ENCODE measurements around the gene LBP. TPM values are rescaled to one million over a fixed set of nuclear protein-coding genes. Genes with fewer than 3 reads are reported as not detected.

Gene LBP
- total and polyA plus RNA-seq, 2 of the 13 experiments (the other 11 are each of a cell fraction or from before 2014, with no cell fraction given): 0.07 to 0.20 TPM

- in situ Hi-C loops (cut with HindIII; ENCODE audit: extremely low pct_ligation_motif_present, low pct_unique_long_range_greater_than_20kb) (loop anchor here (5.0 to 25.0 kb wide), 2 partner anchors 188 to 353 kb away; no protein-coding TSS in a partner anchor), intact Hi-C loops (cut with micrococcal nuclease; ENCODE audit: unreplicated experiment) (no loop called here)
- ChIA-PET CTCF (ENCODE audit: low intra/inter-chr PET ratio, low total read pairs) (no interaction called here), POLR2A (interaction anchor here (7.7 kb wide), 1 partner anchor 18 kb away, joined by 45 read pairs; the partner anchor contains the start of gene SNHG17)
- no peaks in the 10 kb centered on the region for H3K9me3 ChIP-seq (ENCODE audit: low read length)
- H3K36me3 ChIP-seq (replicated peaks in 1 of 2; ENCODE audit: control insufficient read depth in 1 of 2, insufficient read depth in 2 of 2, low read length in 2 of 2): peaks cover 16 to 22% of the 10 kb centered on the region in 2 experiments
- no peak for FAIRE-seq
- H3K4me2 ChIP-seq (ENCODE audit: low read depth, low read length): no peak overlapping the region
- ATAC-seq: no peak
- H3K4me1 ChIP-seq (ENCODE audit: insufficient read depth, low read length): no peaks in the 10 kb centered on the region
- WGBS (ENCODE audit: low lambda C conversion rate): 97% methylated on average over 14 of the region's 14 CpGs
- no peak overlapping the region for H3K27ac ChIP-seq (ENCODE audit: extremely low read length, insufficient read depth, low read length)
- H3K79me2 ChIP-seq (ENCODE audit: insufficient read depth, low read length): no peaks in the 10 kb centered on the region
- DNase-seq (ENCODE audit: low spot score): no peak
- no peak overlapping the region for H3K9ac ChIP-seq (ENCODE audit: insufficient read depth, low read depth, low read length)
- H4K20me1 ChIP-seq (ENCODE audit: insufficient read depth, low read length): peaks cover 5% of the 10 kb centered on the region; the same call in 1 of the 2 replicates
- TF ChIP-seq, protein P1, sequence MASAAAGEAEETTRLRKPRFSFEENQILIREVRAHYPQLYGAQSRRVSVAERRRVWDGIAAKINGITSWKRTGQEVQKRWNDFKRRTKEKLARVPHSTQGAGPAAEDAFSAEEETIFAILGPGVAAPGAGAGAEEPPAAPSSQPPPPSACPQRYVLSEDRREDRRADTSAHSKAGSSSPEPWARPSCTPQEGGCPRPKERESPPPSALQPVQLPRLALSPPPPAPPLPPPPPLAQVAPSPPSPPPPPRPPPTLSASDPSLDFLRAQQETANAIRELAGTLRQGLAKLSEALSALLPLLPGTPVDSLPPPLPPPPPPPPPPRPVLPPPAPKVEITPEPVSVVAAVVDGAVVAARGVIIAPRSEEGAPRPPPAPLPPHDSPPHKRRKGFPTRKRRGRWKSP (CRISPR knock-in tag; IDR thresholded peaks at IDR 0.05): no peak
- peak; percentile 53 to 55 for TF ChIP-seq MAFK (conservative IDR thresholded peaks at IDR 0.05 in 1 of 2, IDR thresholded peaks at IDR 0.05 in 1 of 2; ENCODE audit: low read length in 2 of 2)
- no peak overlapping the region for H3K4me3 ChIP-seq (replicated peaks in 1 of 3; ENCODE audit: insufficient read depth in 1 of 3, low read depth in 2 of 3, low read length in 3 of 3)
- no peak overlapping the region for H2AFZ ChIP-seq (ENCODE audit: low read length)
- no TSS peak for BruUV-seq (replicated peaks)
- H3K27me3 ChIP-seq (ENCODE audit: control insufficient read depth in 1 of 2, insufficient read depth in 2 of 2, low read length in 2 of 2): no peaks in the 10 kb centered on the region
Observed at GRCh38 chr20:38414769-38415450, 68.6 kb downstream of the LBP start.

GRCh38 chr20:38418509-38419204 lies 72.4 kb downstream of the LBP start:
- WGBS (ENCODE audit: low lambda C conversion rate): 99% methylated on average over 4 of the region's 4 CpGs
- TF ChIP-seq PAF1 (CRISPR knock-in tag; IDR thresholded peaks at IDR 0.05) (peak; percentile 37), ZNF563 (CRISPR knock-in tag; IDR thresholded peaks at IDR 0.05) (no peak), GZF1 (CRISPR knock-in tag; IDR thresholded peaks at IDR 0.05) (no peak), FIP1L1 (IDR thresholded peaks at IDR 0.05; ENCODE audit: borderline replicate concordance, insufficient read depth, low read depth, low read length) (no peak), ZNF883 (CRISPR knock-in tag; IDR thresholded peaks at IDR 0.05; ENCODE audit: not compliant biosample characterization) (no peak), ZNF44 (CRISPR knock-in tag; IDR thresholded peaks at IDR 0.05) (no peak), ZNF18 (CRISPR knock-in tag; IDR thresholded peaks at IDR 0.05; ENCODE audit: insufficient replicate concordance) (no peak), ZSCAN9 (CRISPR knock-in tag; IDR thresholded peaks at IDR 0.05; ENCODE audit: borderline replicate concordance) (no peak), HOXA7 (CRISPR knock-in tag; IDR thresholded peaks at IDR 0.05) (no peak)

More at GRCh38 chr20:38418509-38419204, 72.4 kb downstream of the LBP start:
- Histone ChIP-seq H2AFZ (ENCODE audit: low read length) (no peak overlapping the region), H3K79me2 (ENCODE audit: insufficient read depth, low read length) (peaks cover 3% of the 10 kb centered on the region), H3K9ac (ENCODE audit: insufficient read depth, low read depth, low read length) (no peak overlapping the region), H3K27ac (ENCODE audit: extremely low read length, insufficient read depth, low read length) (no peak overlapping the region), H3K4me1 (ENCODE audit: insufficient read depth, low read length) (no peaks in the 10 kb centered on the region), H3K36me3 (replicated peaks in 1 of 2; ENCODE audit: control insufficient read depth in 1 of 2, insufficient read depth in 2 of 2, low read length in 2 of 2) (peaks cover 48 to 58% of the 10 kb centered on the region in 2 experiments), H3K9me3 (ENCODE audit: low read length) (no peaks in the 10 kb centered on the region), H3K4me3 (replicated peaks in 1 of 3; ENCODE audit: insufficient read depth in 1 of 3, low read depth in 2 of 3, low read length in 3 of 3) (no peak overlapping the region), H3K4me2 (ENCODE audit: low read depth, low read length) (no peak overlapping the region), H4K20me1 (ENCODE audit: insufficient read depth, low read length) (peaks cover 24% of the 10 kb centered on the region), H3K27me3 (ENCODE audit: control insufficient read depth in 1 of 2, insufficient read depth in 2 of 2, low read length in 2 of 2) (no peaks in the 10 kb centered on the region)
- ATAC-seq (peak; percentile 7), DNase-seq (ENCODE audit: low spot score) (no peak), FAIRE-seq (no peak)
- ChIA-PET CTCF (ENCODE audit: low intra/inter-chr PET ratio, low total read pairs) (no interaction called here), POLR2A (interaction anchor here (1.0 to 7.7 kb wide), 5 partner anchors 7 to 54 kb away, joined by 3 to 45 read pairs (median 4); partner anchors contain the start of genes RALGAPB and SNHG17)
- intact Hi-C loops (cut with micrococcal nuclease; ENCODE audit: unreplicated experiment): no loop called here
- no TSS peak for BruUV-seq (replicated peaks)
- in situ Hi-C loops (cut with HindIII; ENCODE audit: extremely low pct_ligation_motif_present, low pct_unique_long_range_greater_than_20kb): loop anchor here (25.0 kb wide), 1 partner anchor 356 kb away; no protein-coding TSS in a partner anchor
